Esophagus squamous epithelium (tissue), 5 donors: ENCODE data around the gene ALOX15B. TPM values are rescaled to one million over a fixed set of nuclear protein-coding genes. Genes with fewer than 3 reads are reported as not detected.

ENCODE experiments used
- DNase-seq: peaks from one replicate; lab custom pipeline; 2025; lab: John Stamatoyannopoulos, UW
- H3K27ac ChIP-seq, 4 donors: fragments of 200-600 bp; sonication (generic); one replicate each; pipeline ENCODE4 v1.5.1; 2016 to 2019; ENCODE audit warnings: mild to moderate bottlenecking in 1 of 4
- H3K27me3 ChIP-seq, 4 donors: fragments of 200-600 bp; sonication (generic); 1 replicate in 3 of 4; 2 replicates in 1 of 4; pipeline versions ENCODE4 v1.5.1 to v1.6.0; 2017 to 2021; ENCODE audit warnings: antibody characterized with exemption in 1 of 4
- H3K36me3 ChIP-seq, 3 donors: fragments of 200-600 bp; sonication (generic); one replicate each; pipeline ENCODE4 v1.5.1; 2016 to 2019
- H3K4me1 ChIP-seq, 3 donors: fragments of 200-600 bp; sonication (generic); one replicate each; pipeline ENCODE4 v1.5.1; 2017 to 2019
- H3K4me3 ChIP-seq, 4 donors: fragments of 200-600 bp; sonication (generic); 1 replicate in 3 of 4; 2 replicates in 1 of 4; pipeline ENCODE4 v1.5.1; 2016 to 2019; ENCODE audit warnings: mild to moderate bottlenecking in 2 of 4, moderate library complexity in 1 of 4
- H3K9me3 ChIP-seq, 3 donors: fragments of 200-600 bp; sonication (generic); one replicate each; pipeline ENCODE4 v1.5.1; 2016 to 2019
- POLR2A ChIP-seq, 4 donors: fragments of 450-650 bp; IDR thresholded peaks; one replicate each; pipeline ENCODE4 v1.6.1; 2017; ENCODE audit warnings: antibody characterized with exemption in 4 of 4, mild to moderate bottlenecking in 4 of 4, moderate library complexity in 3 of 4
- WGBS, 2 donors: methylation state at CpG; one replicate each; pipeline ENCODE4 v1.1.5; 2018; 5-methylcytosine and 5-hydroxymethylcytosine counted together
- intact Hi-C: fragments of 100-400 bp; cut with DNase I; formaldehyde crosslinking; loops from one replicate; pipeline ENCODE4 v1.15.0; 2022
- total RNA-seq, 4 donors: library from RNA; depleted of rRNA; stranded (reverse); fragments of >200 nt; gene quantifications; one replicate each; pipeline ENCODE4 v1.1.0, GENCODE V29; 2016
- TF ChIP-seq, protein P1 (sequence below), 6 experiments: fragments of 450-650 bp in 4 of 6; fragments of 200-600 bp in 2 of 6; sonication (generic) in 2 of 6; IDR thresholded peaks; one replicate each; pipeline ENCODE4 v1.5.1; 2016 to 2019; ENCODE audit warnings: antibody characterized with exemption in 6 of 6, mild to moderate bottlenecking in 4 of 6, moderate library complexity in 4 of 6
- donor health status: DM: yes; HTN: yes; CAD: no.

Gene ALOX15B
- total RNA-seq, 4 donors from 2014 or later = 24.0 to 104 (median 50.5) TPM

DNA sequence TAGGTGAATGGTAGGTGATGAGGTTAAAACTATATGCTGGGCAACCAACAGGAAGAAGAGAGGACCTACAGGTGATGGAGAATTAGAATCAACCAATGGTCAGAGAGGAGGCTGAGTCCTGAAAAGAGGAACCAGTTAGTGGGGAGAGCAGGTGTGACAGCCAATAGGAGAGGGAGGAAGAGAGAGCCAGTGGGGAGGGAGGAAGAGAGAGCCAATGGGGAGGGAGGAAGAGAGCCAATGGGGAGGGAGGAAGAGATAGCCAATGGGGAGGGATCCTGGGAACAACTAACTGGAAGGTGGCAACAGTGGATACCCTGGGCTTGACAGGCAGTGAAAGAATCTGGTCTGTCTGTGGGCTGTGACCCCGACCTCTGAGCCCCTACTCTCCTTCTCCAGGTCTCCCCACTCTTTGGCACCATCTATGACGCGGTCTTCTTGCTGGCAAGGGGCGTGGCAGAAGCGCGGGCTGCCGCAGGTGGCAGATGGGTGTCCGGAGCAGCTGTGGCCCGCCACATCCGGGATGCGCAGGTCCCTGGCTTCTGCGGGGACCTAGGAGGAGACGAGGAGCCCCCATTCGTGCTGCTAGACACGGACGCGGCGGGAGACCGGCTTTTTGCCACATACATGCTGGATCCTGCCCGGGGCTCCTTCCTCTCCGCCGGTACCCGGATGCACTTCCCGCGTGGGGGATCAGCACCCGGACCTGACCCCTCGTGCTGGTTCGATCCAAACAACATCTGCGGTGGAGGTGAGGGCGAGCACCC is 32.7 kb upstream of the ALOX15B start:
- H3K27ac ChIP-seq = no peak overlapping the region
- H3K4me1 ChIP-seq = peaks cover 7 to 19% (median 11%) of the 10 kb centered on the region in 3 donors
- 92 to 95% methylated on average over 14 to 19 of the region's 30 CpGs for WGBS, 2 donors
- H3K27me3 ChIP-seq = peaks cover 11 to 66% (median 17%) of the 10 kb centered on the region in 4 donors
- no peak for DNase-seq
- intact Hi-C loops = no loop called here
- TF ChIP-seq, protein P1, sequence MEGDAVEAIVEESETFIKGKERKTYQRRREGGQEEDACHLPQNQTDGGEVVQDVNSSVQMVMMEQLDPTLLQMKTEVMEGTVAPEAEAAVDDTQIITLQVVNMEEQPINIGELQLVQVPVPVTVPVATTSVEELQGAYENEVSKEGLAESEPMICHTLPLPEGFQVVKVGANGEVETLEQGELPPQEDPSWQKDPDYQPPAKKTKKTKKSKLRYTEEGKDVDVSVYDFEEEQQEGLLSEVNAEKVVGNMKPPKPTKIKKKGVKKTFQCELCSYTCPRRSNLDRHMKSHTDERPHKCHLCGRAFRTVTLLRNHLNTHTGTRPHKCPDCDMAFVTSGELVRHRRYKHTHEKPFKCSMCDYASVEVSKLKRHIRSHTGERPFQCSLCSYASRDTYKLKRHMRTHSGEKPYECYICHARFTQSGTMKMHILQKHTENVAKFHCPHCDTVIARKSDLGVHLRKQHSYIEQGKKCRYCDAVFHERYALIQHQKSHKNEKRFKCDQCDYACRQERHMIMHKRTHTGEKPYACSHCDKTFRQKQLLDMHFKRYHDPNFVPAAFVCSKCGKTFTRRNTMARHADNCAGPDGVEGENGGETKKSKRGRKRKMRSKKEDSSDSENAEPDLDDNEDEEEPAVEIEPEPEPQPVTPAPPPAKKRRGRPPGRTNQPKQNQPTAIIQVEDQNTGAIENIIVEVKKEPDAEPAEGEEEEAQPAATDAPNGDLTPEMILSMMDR (IDR thresholded peaks at IDR 0.05) = no peak
- no peak for TF ChIP-seq POLR2A (IDR thresholded peaks at IDR 0.05)
- H3K4me3 ChIP-seq = no peak overlapping the region
- no peaks in the 10 kb centered on the region for H3K36me3 ChIP-seq
- no peaks in the 10 kb centered on the region for H3K9me3 ChIP-seq

DNA sequence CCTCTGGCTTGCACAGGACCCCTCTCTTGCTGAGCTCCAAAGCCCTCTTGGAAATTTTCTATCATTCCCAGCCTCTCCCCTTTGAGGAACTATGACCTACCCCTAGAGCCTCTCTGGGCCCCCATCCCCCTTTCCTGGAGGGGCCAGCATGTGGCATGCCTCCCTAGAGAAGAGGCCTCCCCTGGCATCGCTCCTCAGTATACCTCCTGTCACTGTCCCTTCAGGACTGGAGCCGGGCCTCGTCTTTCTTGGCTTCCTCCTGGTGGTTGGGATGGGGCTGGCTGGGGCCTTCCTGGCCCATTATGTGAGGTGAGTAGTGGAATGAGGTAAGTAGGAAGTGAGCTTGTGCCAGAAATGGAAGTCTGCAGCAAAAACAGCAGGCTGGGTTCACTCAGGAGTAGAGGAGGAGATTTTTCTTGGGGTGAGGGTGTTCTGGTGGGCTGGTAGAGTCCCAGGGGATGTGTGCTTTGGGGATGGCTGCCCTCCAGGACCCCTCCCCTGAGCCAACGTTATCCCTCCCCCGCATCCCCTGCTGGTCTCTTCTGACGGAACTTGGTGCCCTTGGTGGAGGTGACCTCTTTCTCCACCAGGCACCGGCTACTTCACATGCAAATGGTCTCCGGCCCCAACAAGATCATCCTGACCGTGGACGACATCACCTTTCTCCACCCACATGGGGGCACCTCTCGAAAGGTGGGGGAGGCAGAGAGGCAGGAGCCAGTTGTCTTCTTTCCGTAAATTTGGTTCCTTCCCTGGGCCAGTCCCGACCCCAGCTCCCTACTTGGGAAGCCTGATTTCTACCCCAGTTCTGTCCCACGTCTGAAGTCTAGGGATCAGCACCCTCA is 31.8 kb upstream of the ALOX15B start:
- intact Hi-C loops = no loop called here
- no peak for TF ChIP-seq POLR2A (IDR thresholded peaks at IDR 0.05)
- TF ChIP-seq, protein P1 (IDR thresholded peaks at IDR 0.05) = no peak
- Histone ChIP-seq H3K4me3 (no peak overlapping the region), H3K9me3 (no peaks in the 10 kb centered on the region), H3K27me3 (peaks cover 11 to 61% (median 17%) of the 10 kb centered on the region in 4 donors), H3K4me1 (peaks cover 7 to 17% (median 11%) of the 10 kb centered on the region in 3 donors), H3K27ac (no peak overlapping the region), H3K36me3 (no peaks in the 10 kb centered on the region)
- no peak for DNase-seq
- 63 to 81% methylated on average over 8 to 10 of the region's 14 CpGs for WGBS, 2 donors

DNA sequence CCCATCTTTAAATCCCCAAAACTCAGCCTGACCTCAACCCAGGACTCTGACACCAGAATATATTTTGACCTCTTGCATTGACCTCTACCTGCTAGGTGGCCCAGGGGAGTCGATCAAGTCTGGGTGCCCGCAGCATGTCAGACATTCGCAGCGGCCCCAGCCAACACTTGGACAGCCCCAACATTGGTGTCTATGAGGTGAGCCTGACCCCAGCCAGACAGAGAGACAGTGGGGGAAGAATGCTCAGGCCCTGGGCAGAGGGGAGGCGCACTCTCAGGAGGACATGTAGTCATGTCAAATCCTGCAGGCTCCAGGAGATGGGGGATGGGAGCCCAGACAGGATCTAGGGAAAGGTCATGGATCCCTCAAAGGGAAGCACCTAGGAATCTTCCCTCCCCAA is 31.0 kb upstream of the ALOX15B start:
- Histone ChIP-seq H3K36me3 (no peaks in the 10 kb centered on the region), H3K9me3 (no peaks in the 10 kb centered on the region), H3K27ac (no peak overlapping the region), H3K4me3 (no peak overlapping the region), H3K4me1 (peaks cover 2 to 9% (median 6%) of the 10 kb centered on the region in 3 donors), H3K27me3 (peaks cover 6 to 61% (median 10%) of the 10 kb centered on the region in 4 donors)
- WGBS, 2 donors = 90 to 96% methylated on average over 2 to 4 of the region's 5 CpGs
- TF ChIP-seq, protein P1 (IDR thresholded peaks at IDR 0.05) = no peak
- no peak for TF ChIP-seq POLR2A (IDR thresholded peaks at IDR 0.05)
- no peak for DNase-seq
- intact Hi-C loops = no loop called here

DNA sequence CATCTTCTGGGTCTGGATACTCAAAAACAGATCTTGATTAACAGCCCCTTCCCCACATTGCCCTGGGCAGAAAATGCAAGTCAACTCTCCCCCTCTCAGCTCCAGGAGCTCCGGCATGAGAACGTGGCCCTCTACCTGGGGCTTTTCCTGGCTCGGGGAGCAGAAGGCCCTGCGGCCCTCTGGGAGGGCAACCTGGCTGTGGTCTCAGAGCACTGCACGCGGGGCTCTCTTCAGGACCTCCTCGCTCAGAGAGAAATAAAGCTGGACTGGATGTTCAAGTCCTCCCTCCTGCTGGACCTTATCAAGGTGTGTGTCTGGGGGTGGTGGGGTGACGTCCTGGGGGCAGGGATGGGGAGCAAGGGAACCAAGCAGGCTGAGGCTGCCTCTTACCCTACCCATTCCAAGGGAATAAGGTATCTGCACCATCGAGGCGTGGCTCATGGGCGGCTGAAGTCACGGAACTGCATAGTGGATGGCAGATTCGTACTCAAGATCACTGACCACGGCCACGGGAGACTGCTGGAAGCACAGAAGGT is 26.7 kb upstream of the ALOX15B start:
- DNase-seq = no peak
- Histone ChIP-seq H3K27ac (no peak overlapping the region), H3K36me3 (no peaks in the 10 kb centered on the region), H3K9me3 (no peaks in the 10 kb centered on the region), H3K4me3 (no peak overlapping the region), H3K27me3 (peaks cover 0 to 56% (median 2%) of the 10 kb centered on the region in 4 donors), H3K4me1 (peaks cover 12 to 18% (median 15%) of the 10 kb centered on the region in 3 donors)
- WGBS, 2 donors = 90 to 93% methylated on average over 2 to 5 of the region's 15 CpGs
- intact Hi-C loops = loop anchor here (5.0 kb wide), 1 partner anchor 35 kb away; no protein-coding TSS in a partner anchor
- TF ChIP-seq POLR2A (IDR thresholded peaks at IDR 0.05) = no peak
- TF ChIP-seq, protein P1 (IDR thresholded peaks at IDR 0.05) = no peak
